ENCODE results near the gene TRAPPC2L.

TRAPPC2L gene, protein sequence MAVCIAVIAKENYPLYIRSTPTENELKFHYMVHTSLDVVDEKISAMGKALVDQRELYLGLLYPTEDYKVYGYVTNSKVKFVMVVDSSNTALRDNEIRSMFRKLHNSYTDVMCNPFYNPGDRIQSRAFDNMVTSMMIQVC

DNA sequence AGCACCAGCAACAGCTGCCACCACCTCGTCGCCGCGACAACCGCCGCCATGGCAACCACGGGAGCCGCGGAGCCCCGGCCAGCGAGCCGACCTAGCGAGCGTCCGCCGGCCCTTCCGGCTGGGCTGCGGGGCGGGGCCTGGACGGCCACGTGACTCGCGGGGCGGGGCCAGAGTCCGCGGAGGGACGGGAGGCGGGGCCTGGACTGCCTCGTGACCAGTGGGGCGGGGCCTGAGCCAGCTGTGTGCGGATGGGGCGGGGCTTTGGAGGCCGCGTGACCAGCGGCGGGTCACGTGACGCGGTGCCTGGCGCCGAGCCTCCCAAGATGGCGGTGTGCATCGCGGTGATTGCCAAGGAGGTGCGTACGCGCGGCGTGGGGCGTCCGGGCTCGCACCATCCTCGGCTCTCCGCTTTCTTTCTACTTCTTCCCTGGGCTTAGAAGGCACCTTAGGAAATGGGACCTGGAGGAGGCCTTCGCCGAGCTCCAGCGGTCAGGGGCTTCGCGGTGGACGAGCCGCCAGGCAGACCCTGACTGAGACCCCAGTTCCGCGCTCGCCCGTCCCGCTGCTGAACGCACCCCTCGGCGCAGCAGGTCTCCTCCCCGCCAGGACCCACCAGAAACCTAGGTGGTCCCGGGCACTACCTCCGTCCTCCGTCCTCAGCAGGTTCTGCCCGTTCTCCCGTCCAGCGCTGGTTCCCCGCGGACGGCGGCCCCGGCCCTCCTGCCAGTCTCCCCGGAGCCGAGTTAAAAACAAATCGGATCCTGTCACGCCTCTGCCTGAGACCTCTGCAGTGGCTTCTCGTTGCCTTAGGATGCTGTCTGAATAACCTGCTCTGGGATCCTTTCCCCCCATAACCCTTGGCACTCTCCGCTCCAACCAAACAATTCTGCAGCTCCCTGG lies at the start of gene TRAPPC2L, which contains the start of gene GALNS:
TSS of gene TRAPPC2L (plus strand) at position 300 of the 900 bp plus-strand sequence. CDS start at position 324, 24 bp downstream.
TSS of gene GALNS (minus strand) at position 120 of the 900 bp plus-strand sequence. CDS start at position 50, 70 bp downstream.
- peak; percentile 98 for DNase-seq (ENCODE audit: low read depth)

DNA sequence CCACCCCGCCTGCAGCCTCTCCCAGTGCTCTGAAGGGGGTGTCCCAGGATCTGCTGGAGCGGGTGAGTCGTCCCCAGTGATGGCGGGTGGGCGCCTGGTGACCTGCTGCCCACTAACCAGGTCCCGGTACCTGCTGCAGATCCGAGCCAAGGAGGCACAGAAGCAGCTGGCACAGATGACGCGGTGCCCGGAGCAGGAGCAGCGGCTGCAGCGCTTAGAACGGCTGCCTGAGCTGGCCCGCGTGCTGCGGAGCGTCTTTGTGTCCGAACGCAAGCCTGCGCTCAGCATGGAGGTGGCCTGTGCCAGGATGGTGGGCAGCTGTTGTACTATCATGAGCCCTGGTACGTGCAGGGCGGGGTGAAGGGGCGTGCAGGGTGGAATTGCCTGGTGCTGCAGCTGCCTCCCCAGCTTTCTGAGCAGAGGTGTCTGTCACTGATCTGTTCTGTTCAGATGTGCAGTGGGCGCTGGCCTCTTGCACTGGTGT lies 49.7 kb upstream of the TRAPPC2L start:
- DNase-seq (ENCODE audit: low read depth), result no peak

DNA sequence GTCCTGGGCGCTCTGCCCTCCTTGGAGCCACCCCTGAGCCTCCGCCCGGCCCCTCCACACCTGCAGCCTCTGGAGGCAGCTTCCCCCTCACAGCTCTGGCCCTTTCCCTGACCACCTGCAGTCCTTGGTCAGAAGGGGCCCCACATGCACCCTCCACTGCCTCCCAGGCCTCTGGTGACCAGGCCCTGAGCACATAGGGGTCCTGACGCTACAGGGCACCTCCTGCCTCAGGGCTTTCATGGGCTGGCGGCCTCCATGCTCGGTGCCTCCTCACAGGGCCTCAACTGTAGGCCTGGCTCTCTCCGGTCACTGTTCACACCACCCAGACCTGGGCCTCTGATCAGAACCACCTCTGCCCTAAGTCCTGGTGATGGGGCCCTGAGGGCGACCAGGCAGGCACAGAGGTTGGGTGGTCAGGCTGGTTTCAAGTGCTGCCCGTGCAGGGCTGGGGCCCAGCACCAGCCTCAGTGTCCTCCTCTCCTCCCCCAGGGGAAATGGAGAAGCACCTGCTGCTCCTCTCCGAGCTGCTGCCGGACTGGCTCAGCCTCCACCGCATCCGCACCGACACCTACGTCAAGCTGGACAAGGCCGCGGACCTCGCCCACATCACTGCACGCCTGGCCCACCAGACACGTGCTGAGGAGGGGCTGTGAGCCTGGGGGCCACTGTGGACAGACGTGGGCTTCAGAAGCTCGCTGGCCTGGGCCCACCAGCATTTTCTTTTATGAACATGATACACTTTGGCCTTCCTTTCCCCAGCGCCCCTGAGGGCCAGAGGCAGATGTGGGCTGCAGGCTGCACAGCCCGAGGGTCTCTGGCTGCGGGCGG lies 49.1 kb upstream of the TRAPPC2L start:
- DNase-seq (ENCODE audit: low read depth), result no peak

GRCh38 chr16:88809068-88809675 lies 47.8 kb upstream of the TRAPPC2L start:
- DNase-seq (ENCODE audit: low read depth), result no peak

- DNase-seq (ENCODE audit: low read depth), result no peak
These were observed 47.2 kb upstream of the TRAPPC2L start for GRCh38 chr16:88809676-88810165.

GRCh38 chr16:88810166-88810911 lies 46.6 kb upstream of the TRAPPC2L start:
- DNase-seq (ENCODE audit: low read depth), result no peak

DNA sequence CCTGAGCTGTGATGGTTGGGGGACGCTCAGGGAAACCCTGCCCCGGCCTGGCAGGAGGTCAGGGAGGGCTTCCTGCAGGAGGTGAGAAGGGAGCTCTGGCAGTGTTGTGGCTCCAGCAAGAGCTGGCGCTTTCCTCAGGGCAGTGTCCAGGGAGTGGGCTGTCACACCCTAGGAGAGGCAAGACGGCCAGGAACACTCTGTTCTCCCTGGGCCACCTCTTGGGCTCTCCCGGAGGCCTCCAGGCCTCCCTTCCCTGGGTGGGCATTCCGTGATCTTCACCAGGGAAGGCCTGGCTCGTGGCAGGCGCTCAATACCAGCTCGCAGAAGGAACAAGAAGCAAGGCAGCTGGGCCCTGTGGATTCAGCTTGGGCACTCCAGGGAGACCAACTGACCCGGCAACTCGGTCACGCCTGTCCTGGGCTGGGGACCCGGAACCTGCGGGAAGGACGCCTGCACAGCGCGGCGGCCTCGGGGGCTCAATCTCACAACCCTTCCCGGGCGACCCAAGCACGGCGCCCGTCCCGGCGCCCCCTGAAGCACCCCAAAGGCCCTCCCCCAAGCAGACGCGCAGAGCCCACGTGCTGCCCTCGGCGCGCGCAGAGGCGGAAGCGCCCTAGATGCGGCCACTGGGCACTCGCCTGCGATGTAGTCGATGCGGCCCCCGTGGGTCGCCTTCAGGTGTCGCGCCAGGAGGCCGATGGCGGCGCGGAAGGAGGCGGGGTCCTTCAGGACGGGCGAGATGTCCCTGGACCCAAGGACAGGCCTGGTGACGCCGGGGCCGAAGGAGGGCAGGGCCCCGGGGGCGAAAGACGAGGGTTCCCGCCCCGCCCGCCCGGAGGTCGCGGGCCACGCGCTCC lies 45.8 kb upstream of the TRAPPC2L start:
- peak; percentile 59 for DNase-seq (ENCODE audit: low read depth)

- peak; percentile 94 for DNase-seq (ENCODE audit: low read depth)
These were observed 45.0 kb upstream of the TRAPPC2L start, which contains the start of gene APRT for GRCh38 chr16:88811769-88812512. APRT (minus strand) TSS chr16:88811928; CDS start chr16:88811899, 29 bp downstream.

DNA sequence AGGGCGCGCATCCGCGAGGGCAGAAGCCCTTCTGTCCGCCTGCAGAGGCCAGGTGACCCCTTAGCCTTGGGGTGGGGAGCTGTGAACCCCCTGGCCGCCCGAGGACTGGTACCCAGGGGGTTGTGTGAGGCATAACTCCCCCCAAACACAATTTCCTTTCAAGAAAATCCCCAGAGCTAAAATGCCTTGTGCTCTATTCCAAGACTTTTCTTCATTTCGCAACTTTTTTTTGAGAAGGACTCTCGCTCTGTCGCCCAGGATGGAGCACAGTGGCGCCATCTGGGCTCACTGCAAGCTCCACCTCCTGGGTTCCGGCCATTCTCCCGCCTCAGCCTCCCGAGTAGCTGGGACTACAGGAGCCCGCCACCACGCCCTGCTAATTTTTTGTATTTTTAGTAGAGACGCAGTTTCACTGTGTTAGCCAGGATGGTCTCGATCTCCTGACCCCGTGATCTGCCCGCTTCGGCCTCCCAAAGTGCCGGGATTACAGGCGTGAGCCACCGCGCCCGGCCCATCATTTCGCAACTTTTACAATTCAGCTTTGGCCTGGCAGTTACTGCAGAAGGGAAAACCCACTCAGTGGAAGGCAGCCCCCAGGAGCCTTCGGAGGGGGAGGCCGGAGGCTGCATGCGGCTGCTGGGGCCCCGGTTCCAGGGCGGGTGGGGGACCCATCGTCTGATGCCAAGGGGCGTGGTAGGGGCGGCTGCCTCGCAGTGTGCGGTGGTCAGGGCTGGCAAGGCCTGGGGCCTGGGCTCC lies 44.2 kb upstream of the TRAPPC2L start:
- no peak for DNase-seq (ENCODE audit: low read depth)

GRCh38 chr16:88813269-88814143 lies 43.4 kb upstream of the TRAPPC2L start:
- no peak for DNase-seq (ENCODE audit: low read depth)

DNA sequence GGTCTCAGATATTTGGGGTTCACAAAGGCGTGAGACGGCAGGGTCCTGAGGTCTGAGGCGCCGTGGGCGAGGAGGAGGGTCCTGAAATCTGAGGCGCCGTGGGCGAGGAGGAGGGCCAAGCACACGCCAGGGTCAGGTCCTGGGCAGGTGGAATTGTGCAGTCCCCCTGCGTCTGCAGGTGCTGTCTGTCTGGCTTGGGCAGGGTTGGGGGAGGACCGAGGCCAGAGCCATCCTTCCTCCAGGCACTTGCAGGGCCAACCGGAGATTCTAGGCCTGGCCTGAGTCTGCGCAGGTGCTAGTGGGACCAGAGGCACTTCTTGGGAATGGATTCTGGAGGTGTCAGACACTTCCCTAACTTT lies 42.8 kb upstream of the TRAPPC2L start:
- DNase-seq (ENCODE audit: low read depth), result no peak

- DNase-seq (ENCODE audit: low read depth), result no peak
These were observed 41.7 kb upstream of the TRAPPC2L start for GRCh38 chr16:88815227-88815626.

DNA sequence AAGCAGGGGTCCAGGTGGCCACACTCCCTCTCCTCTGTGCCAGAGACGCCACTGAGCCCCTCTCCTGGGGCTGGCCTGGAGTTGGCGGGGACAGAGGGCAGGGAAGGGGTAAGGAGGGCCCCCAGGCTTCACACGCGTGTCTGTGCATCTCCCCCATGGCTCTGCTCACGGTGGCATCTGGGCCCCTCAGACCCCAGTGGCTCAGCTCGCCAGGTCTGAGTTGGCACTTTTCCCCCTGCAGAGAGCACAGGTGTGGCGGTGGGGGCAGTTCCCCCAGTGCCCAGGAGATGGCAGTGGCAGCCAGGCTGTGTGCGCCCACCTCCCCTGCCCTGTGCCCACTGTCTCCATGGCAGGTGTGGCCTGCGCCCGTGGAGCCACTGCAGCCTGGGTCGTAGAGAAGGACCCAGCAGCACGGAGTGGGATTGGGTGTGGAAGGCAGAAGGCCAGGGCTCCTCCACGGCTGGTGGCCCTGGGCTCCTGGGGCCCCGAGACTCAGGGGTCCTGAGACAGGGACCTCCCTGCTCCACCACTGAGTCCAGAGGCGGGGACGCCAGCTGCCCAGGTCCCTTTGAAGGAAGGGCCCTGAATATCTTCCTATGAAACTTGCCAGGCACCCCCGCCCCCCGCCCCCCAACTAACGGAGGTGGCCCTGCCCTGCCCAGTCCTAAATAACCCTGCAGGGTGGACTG lies 40.9 kb upstream of the TRAPPC2L start:
- no peak for DNase-seq (ENCODE audit: low read depth)

GRCh38 chr16:88816736-88817535 lies 40.0 kb upstream of the TRAPPC2L start:
- no peak for DNase-seq (ENCODE audit: low read depth)

DNA sequence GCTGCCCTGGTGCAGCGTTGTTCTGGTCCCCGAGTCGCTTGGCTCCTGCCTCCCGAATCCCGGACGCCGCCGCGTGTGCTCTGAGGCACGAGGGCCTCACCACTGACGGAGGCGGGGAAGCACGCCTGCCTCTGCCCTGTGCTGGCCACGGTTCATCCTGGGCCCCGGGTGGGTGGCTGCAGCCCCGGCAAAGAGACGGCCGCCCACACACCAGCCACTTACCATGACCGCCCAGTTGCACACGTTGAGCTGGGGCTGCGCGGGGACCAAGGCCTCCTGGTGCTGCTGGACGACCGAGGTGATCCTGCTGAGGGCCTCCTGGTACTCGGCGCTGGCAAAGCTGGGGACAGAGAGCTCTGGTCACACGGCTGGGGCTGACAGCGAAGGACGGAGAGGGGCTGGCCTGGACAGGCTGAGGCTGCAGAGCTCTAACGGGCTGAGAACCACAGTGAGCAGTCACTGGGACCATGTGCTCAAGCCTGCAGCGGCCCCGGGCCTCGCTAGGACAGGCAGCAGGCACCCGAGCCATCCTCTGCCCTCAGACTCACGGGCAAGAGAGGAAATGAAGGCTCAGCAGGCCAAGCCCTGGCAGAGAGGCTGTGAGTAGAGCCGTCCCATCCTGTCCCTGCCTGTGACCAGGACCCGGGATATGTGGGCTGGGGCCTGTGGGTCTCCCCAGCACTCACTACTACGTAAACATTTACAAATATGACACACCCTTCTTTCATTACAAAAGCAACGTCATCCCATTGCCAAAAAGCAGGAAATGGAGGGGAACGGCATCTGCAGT lies 38.9 kb upstream of the TRAPPC2L start:
- DNase-seq (ENCODE audit: low read depth), result no peak

Measured in activated gamma-delta T cell treated with anti-CD3 and anti-CD28 coated beads, Interleukin-2, amount 50 U/mL, for 16 hours (primary cell).